Measurements from ENCODE around the gene TNFRSF4.

GRCh38 chr1:1247341-1247913 is 33.5 kb upstream of the TNFRSF4 start:
- TF ChIP-seq MEIS2 (IDR thresholded peaks at IDR 0.05; ENCODE audit: partially characterized antibody) (no peak), CAMTA2 (CRISPR knock-in tag; conservative IDR thresholded peaks at IDR 0.05) (no peak), CEBPZ (IDR thresholded peaks at IDR 0.05; ENCODE audit: borderline replicate concordance, low read depth, low read length) (no peak), RFX5 (IDR thresholded peaks at IDR 0.05; ENCODE audit: low read depth, low read length) (no peak), ELK1 (CRISPR knock-in tag; IDR thresholded peaks at IDR 0.05) (no peak), JUNB (CRISPR knock-in tag; conservative IDR thresholded peaks at IDR 0.05) (no peak), FOS (IDR thresholded peaks at IDR 0.05; ENCODE audit: extremely low read depth, insufficient read length) (no peak), CREB1 (IDR thresholded peaks at IDR 0.05) (no peak), CREB1 (CRISPR knock-in tag; IDR thresholded peaks at IDR 0.05) (no peak)
- TF ChIP-seq, protein P1, sequence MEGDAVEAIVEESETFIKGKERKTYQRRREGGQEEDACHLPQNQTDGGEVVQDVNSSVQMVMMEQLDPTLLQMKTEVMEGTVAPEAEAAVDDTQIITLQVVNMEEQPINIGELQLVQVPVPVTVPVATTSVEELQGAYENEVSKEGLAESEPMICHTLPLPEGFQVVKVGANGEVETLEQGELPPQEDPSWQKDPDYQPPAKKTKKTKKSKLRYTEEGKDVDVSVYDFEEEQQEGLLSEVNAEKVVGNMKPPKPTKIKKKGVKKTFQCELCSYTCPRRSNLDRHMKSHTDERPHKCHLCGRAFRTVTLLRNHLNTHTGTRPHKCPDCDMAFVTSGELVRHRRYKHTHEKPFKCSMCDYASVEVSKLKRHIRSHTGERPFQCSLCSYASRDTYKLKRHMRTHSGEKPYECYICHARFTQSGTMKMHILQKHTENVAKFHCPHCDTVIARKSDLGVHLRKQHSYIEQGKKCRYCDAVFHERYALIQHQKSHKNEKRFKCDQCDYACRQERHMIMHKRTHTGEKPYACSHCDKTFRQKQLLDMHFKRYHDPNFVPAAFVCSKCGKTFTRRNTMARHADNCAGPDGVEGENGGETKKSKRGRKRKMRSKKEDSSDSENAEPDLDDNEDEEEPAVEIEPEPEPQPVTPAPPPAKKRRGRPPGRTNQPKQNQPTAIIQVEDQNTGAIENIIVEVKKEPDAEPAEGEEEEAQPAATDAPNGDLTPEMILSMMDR (IDR thresholded peaks at IDR 0.05 in 2 of 3, conservative IDR thresholded peaks at IDR 0.05 in 1 of 3; ENCODE audit: insufficient read depth in 2 of 3, low read depth in 1 of 3, low read length in 3 of 3) = no peak

All from K562 (cell line).